ENCODE results near the gene C4orf51.
A peak's percentile ranks its signal among the peaks of the same experiment; 100 is the strongest.

C4orf51 gene

GRCh38 chr4:145760961-145761929, 81.3 kb downstream of the C4orf51 start:
- DNase-seq, result no peak

GRCh38 chr4:145762719-145763118, 82.8 kb downstream of the C4orf51 start:
- no peak for DNase-seq

- DNase-seq, result no peak
These were observed 83.5 kb downstream of the C4orf51 start for GRCh38 chr4:145763399-145763798.

GRCh38 chr4:145766273-145766672, 86.3 kb downstream of the C4orf51 start:
- DNase-seq, result no peak

GRCh38 chr4:145769450-145770037, 89.6 kb downstream of the C4orf51 start:
- DNase-seq, result no peak

- no peak for DNase-seq
These were observed 90.2 kb downstream of the C4orf51 start for GRCh38 chr4:145770124-145770523.

GRCh38 chr4:145772347-145772746, 92.4 kb downstream of the C4orf51 start:
- DNase-seq, result no peak

- DNase-seq, result no peak
These were observed 93.8 kb downstream of the C4orf51 start for GRCh38 chr4:145773581-145774234.

- no peak for DNase-seq
These were observed 94.5 kb downstream of the C4orf51 start for GRCh38 chr4:145774473-145774872.

- DNase-seq, result no peak
These were observed 95.5 kb downstream of the C4orf51 start for GRCh38 chr4:145775406-145775805.

GRCh38 chr4:145776208-145776607, 96.3 kb downstream of the C4orf51 start:
- no peak for DNase-seq

GRCh38 chr4:145779319-145779801, 99.4 kb downstream of the C4orf51 start:
- DNase-seq, result no peak

GRCh38 chr4:145781351-145781750, 101.4 kb downstream of the C4orf51 start:
- peak; percentile 23 for DNase-seq

Measured in NCI-H226 (cell line).